ENCODE results near the gene CECR2.
"Not testable (repeated sequence)": the region's sequence is repeated elsewhere in the genome, so short reads cannot be mapped to it uniquely, and the experiment has no call there.

CECR2 gene

GRCh38 chr22:17418890-17419324 lies 49.6 kb downstream of the CECR2 start:
- Histone ChIP-seq H3K4me1 (ENCODE audit: control insufficient read depth, insufficient read depth, low read length, poor library complexity, severe bottlenecking) (no peaks in the 10 kb centered on the region), H3K27me3 (replicated peaks; ENCODE audit: control insufficient read depth, insufficient read depth, low read length, poor library complexity, severe bottlenecking) (no peaks in the 10 kb centered on the region), H3K4me3 (ENCODE audit: insufficient read depth, low read depth, low read length, poor library complexity, severe bottlenecking) (no peak overlapping the region), H3K27ac (ENCODE audit: insufficient read depth, low read length, poor library complexity, severe bottlenecking) (no peak overlapping the region), H3K9me3 (ENCODE audit: control insufficient read depth, low read length) (no peaks in the 10 kb centered on the region), H3K36me3 (ENCODE audit: control insufficient read depth, insufficient read depth, low read length) (no peaks in the 10 kb centered on the region)
- no peak for DNase-seq

DNA sequence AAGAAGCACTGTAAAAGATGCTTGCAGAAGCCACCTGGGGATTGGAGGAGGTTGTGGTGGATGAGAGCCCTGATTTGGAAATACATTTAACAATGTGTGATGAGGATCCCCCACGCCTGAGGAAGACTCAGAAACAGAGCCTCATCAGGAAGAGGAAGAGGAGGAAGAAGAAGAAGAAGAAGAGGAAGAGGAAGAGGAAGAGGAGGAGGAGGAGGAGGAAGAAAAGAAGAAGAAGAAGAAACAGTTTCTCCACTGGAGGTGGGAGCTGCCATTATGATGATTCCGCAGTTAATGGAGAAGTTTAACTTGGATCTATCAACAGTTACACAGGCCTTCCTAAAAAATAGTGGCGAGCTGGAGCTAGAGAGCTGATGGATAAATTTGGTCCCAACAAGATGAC lies 50.1 kb downstream of the CECR2 start:
- H3K4me1 ChIP-seq (ENCODE audit: control insufficient read depth, insufficient read depth, low read length, poor library complexity, severe bottlenecking): no peaks in the 10 kb centered on the region
- DNase-seq: no peak
- H3K9me3 ChIP-seq (ENCODE audit: control insufficient read depth, low read length): no peaks in the 10 kb centered on the region
- H3K27ac ChIP-seq (ENCODE audit: insufficient read depth, low read length, poor library complexity, severe bottlenecking): no peak overlapping the region
- no peak overlapping the region for H3K4me3 ChIP-seq (ENCODE audit: insufficient read depth, low read depth, low read length, poor library complexity, severe bottlenecking)
- H3K27me3 ChIP-seq (replicated peaks; ENCODE audit: control insufficient read depth, insufficient read depth, low read length, poor library complexity, severe bottlenecking): no peaks in the 10 kb centered on the region
- H3K36me3 ChIP-seq (ENCODE audit: control insufficient read depth, insufficient read depth, low read length): no peaks in the 10 kb centered on the region

- no peaks in the 10 kb centered on the region for H3K9me3 ChIP-seq (ENCODE audit: control insufficient read depth, low read length)
- H3K4me1 ChIP-seq (ENCODE audit: control insufficient read depth, insufficient read depth, low read length, poor library complexity, severe bottlenecking): no peaks in the 10 kb centered on the region
- no peak overlapping the region for H3K4me3 ChIP-seq (ENCODE audit: insufficient read depth, low read depth, low read length, poor library complexity, severe bottlenecking)
- no peak for DNase-seq
- H3K36me3 ChIP-seq (ENCODE audit: control insufficient read depth, insufficient read depth, low read length): no peaks in the 10 kb centered on the region
- H3K27me3 ChIP-seq (replicated peaks; ENCODE audit: control insufficient read depth, insufficient read depth, low read length, poor library complexity, severe bottlenecking): no peaks in the 10 kb centered on the region
- no peak overlapping the region for H3K27ac ChIP-seq (ENCODE audit: insufficient read depth, low read length, poor library complexity, severe bottlenecking)
Observed at GRCh38 chr22:17422736-17423343, 53.6 kb downstream of the CECR2 start.

- Histone ChIP-seq H3K9me3 (ENCODE audit: control insufficient read depth, low read length) (no peaks in the 10 kb centered on the region), H3K4me1 (ENCODE audit: control insufficient read depth, insufficient read depth, low read length, poor library complexity, severe bottlenecking) (no peaks in the 10 kb centered on the region), H3K27me3 (replicated peaks; ENCODE audit: control insufficient read depth, insufficient read depth, low read length, poor library complexity, severe bottlenecking) (no peaks in the 10 kb centered on the region), H3K4me3 (ENCODE audit: insufficient read depth, low read depth, low read length, poor library complexity, severe bottlenecking) (no peak overlapping the region), H3K36me3 (ENCODE audit: control insufficient read depth, insufficient read depth, low read length) (no peaks in the 10 kb centered on the region), H3K27ac (ENCODE audit: insufficient read depth, low read length, poor library complexity, severe bottlenecking) (no peak overlapping the region)
- DNase-seq: no peak
Observed at GRCh38 chr22:17423616-17424015, 54.4 kb downstream of the CECR2 start.

DNA sequence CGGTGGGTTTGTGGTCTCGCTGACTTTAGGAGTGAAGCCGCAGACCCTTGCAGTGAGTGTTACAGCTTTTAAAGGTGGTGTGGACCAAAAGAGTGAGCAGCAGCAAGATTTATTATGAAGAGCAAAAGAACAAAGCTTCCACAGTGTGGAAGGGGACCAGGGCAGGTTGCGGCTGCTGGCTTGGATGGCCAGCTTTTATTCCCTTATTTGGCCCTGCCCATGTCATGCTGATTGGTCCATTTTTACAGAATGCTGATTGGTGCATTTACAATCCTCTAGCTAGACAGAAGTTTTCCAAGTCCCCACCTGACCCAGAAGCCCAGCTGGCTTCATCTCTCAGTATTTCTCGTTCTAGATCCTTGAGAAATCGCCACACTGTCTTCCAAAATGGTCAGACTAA lies 58.3 kb downstream of the CECR2 start:
- not testable (repeated sequence) for H3K4me3 ChIP-seq (ENCODE audit: insufficient read depth, low read depth, low read length, poor library complexity, severe bottlenecking); DNase-seq; H3K27me3 ChIP-seq (replicated peaks; ENCODE audit: control insufficient read depth, insufficient read depth, low read length, poor library complexity, severe bottlenecking); H3K9me3 ChIP-seq (ENCODE audit: control insufficient read depth, low read length); H3K27ac ChIP-seq (ENCODE audit: insufficient read depth, low read length, poor library complexity, severe bottlenecking); H3K36me3 ChIP-seq (ENCODE audit: control insufficient read depth, insufficient read depth, low read length); H3K4me1 ChIP-seq (ENCODE audit: control insufficient read depth, insufficient read depth, low read length, poor library complexity, severe bottlenecking)

DNA sequence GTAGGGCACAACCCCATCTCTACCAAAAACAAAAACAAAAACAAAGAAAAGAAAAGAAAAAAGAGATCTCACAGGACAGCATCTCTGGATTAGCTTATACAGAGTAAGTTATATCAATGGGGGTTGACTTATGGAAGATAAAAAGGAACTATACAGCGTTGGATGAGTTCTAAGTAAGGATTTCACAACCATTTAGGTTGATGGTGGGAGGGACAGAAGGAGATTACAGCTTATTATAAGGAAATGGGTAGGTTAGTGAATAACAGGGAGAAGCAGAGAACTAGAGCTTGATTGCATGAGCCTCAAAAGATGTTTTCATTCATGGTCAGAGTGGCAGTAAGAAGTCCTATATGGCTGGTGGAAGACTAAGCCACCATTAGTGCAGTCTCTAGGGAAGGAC lies 60.3 kb downstream of the CECR2 start:
- Histone ChIP-seq H3K9me3 (ENCODE audit: control insufficient read depth, low read length) (no peaks in the 10 kb centered on the region), H3K4me1 (ENCODE audit: control insufficient read depth, insufficient read depth, low read length, poor library complexity, severe bottlenecking) (no peaks in the 10 kb centered on the region), H3K27ac (ENCODE audit: insufficient read depth, low read length, poor library complexity, severe bottlenecking) (no peak overlapping the region), H3K27me3 (replicated peaks; ENCODE audit: control insufficient read depth, insufficient read depth, low read length, poor library complexity, severe bottlenecking) (no peaks in the 10 kb centered on the region), H3K4me3 (ENCODE audit: insufficient read depth, low read depth, low read length, poor library complexity, severe bottlenecking) (no peak overlapping the region), H3K36me3 (ENCODE audit: control insufficient read depth, insufficient read depth, low read length) (no peaks in the 10 kb centered on the region)
- no peak for DNase-seq

DNA sequence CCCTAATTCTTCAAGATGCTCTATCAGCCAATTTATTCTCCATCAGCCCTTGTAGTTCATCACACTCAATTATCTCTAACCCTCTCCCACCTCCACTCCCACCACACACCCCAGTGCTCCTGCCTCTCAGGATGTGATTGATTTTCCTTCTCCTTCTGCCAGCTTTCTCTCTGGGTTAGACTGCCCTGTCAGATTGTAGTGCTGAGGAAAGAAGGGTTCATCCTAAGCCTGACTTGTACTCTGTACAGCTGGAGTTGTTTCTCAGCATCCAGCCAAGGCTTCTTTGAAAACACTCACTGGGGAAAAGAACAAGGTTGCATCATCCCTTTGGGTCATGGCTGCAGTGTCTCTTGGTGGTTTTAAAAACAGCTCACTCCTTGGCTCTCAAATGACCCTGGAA lies 61.2 kb downstream of the CECR2 start:
- H3K4me1 ChIP-seq (ENCODE audit: control insufficient read depth, insufficient read depth, low read length, poor library complexity, severe bottlenecking): no peaks in the 10 kb centered on the region
- DNase-seq: no peak
- no peak overlapping the region for H3K27ac ChIP-seq (ENCODE audit: insufficient read depth, low read length, poor library complexity, severe bottlenecking)
- H3K36me3 ChIP-seq (ENCODE audit: control insufficient read depth, insufficient read depth, low read length): no peaks in the 10 kb centered on the region
- no peaks in the 10 kb centered on the region for H3K27me3 ChIP-seq (replicated peaks; ENCODE audit: control insufficient read depth, insufficient read depth, low read length, poor library complexity, severe bottlenecking)
- no peak overlapping the region for H3K4me3 ChIP-seq (ENCODE audit: insufficient read depth, low read depth, low read length, poor library complexity, severe bottlenecking)
- H3K9me3 ChIP-seq (ENCODE audit: control insufficient read depth, low read length): no peaks in the 10 kb centered on the region

DNA sequence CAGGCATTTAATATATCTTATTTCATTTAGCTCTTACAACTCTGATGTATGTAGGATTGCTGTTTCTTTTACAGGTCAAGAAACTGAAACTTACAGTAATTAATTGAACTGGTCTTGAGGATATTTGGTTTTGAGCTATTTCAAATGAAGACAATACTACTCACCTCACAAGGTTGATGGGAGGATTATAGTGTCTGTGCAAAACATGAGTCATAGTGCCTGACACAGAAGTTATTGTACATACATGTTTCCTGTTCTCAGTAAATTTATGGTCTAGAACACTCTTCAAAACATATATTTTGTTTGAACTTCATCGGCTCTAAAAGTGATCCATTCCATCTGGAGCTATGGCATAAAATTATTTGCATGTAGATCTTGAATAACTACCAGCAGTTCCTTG lies 61.9 kb downstream of the CECR2 start:
- no peak overlapping the region for H3K4me3 ChIP-seq (ENCODE audit: insufficient read depth, low read depth, low read length, poor library complexity, severe bottlenecking)
- H3K27ac ChIP-seq (ENCODE audit: insufficient read depth, low read length, poor library complexity, severe bottlenecking): no peak overlapping the region
- no peaks in the 10 kb centered on the region for H3K4me1 ChIP-seq (ENCODE audit: control insufficient read depth, insufficient read depth, low read length, poor library complexity, severe bottlenecking)
- no peaks in the 10 kb centered on the region for H3K27me3 ChIP-seq (replicated peaks; ENCODE audit: control insufficient read depth, insufficient read depth, low read length, poor library complexity, severe bottlenecking)
- H3K9me3 ChIP-seq (ENCODE audit: control insufficient read depth, low read length): no peaks in the 10 kb centered on the region
- no peak for DNase-seq
- no peaks in the 10 kb centered on the region for H3K36me3 ChIP-seq (ENCODE audit: control insufficient read depth, insufficient read depth, low read length)

GRCh38 chr22:17434856-17435255 lies 65.6 kb downstream of the CECR2 start:
- Histone ChIP-seq H3K27me3 (replicated peaks; ENCODE audit: control insufficient read depth, insufficient read depth, low read length, poor library complexity, severe bottlenecking) (no peaks in the 10 kb centered on the region), H3K4me1 (ENCODE audit: control insufficient read depth, insufficient read depth, low read length, poor library complexity, severe bottlenecking) (no peaks in the 10 kb centered on the region), H3K9me3 (ENCODE audit: control insufficient read depth, low read length) (no peaks in the 10 kb centered on the region), H3K4me3 (ENCODE audit: insufficient read depth, low read depth, low read length, poor library complexity, severe bottlenecking) (no peak overlapping the region), H3K36me3 (ENCODE audit: control insufficient read depth, insufficient read depth, low read length) (no peaks in the 10 kb centered on the region), H3K27ac (ENCODE audit: insufficient read depth, low read length, poor library complexity, severe bottlenecking) (no peak overlapping the region)
- no peak for DNase-seq

- Histone ChIP-seq H3K4me1 (ENCODE audit: control insufficient read depth, insufficient read depth, low read length, poor library complexity, severe bottlenecking) (no peaks in the 10 kb centered on the region), H3K9me3 (ENCODE audit: control insufficient read depth, low read length) (no peaks in the 10 kb centered on the region), H3K27ac (ENCODE audit: insufficient read depth, low read length, poor library complexity, severe bottlenecking) (no peak overlapping the region)
Observed at GRCh38 chr22:17435375-17435774, 66.1 kb downstream of the CECR2 start.

More at GRCh38 chr22:17435375-17435774, 66.1 kb downstream of the CECR2 start:
- no peak for DNase-seq
- Histone ChIP-seq H3K27me3 (replicated peaks; ENCODE audit: control insufficient read depth, insufficient read depth, low read length, poor library complexity, severe bottlenecking) (no peaks in the 10 kb centered on the region), H3K36me3 (ENCODE audit: control insufficient read depth, insufficient read depth, low read length) (no peaks in the 10 kb centered on the region), H3K4me3 (ENCODE audit: insufficient read depth, low read depth, low read length, poor library complexity, severe bottlenecking) (no peak overlapping the region)
